Camera-type eye (tissue), 1 donor: Measurements from ENCODE around the gene IVL. TPM values are rescaled to one million over a fixed set of nuclear protein-coding genes. Genes with fewer than 3 reads are reported as not detected.

ENCODE experiments used
- total RNA-seq: library from RNA; depleted of rRNA; stranded (reverse); fragments of >200 nt; gene quantifications from one replicate; pipeline ENCODE4 v1.2.3, GENCODE V29; 2014

The IVL gene
- total RNA-seq = 0.44 TPM

GRCh38 chr1:152907686-152908601 lies at the start of gene IVL:
Gene IVL, plus strand, starts transcription at chr1:152908546. Its CDS starts 1,252 bp downstream, at chr1:152909798.

GRCh38 chr1:152859696-152860095 lies 48.6 kb upstream of the IVL start, which contains the start of gene LCE7A:
Gene LCE7A, plus strand, starts transcription at chr1:152859996. Its CDS starts 702 bp downstream, at chr1:152860698.

GRCh38 chr1:152878042-152878441 lies 30.3 kb upstream of the IVL start, which contains the start of gene SMCP:
Gene SMCP, plus strand, starts transcription at chr1:152878322. Its CDS starts 6,101 bp downstream, at chr1:152884423.

GRCh38 chr1:152946651-152947256 lies 38.4 kb downstream of the IVL start, which contains the start of gene SPRR5:
Gene SPRR5, plus strand, starts transcription at chr1:152947206. Its CDS starts 1,349 bp downstream, at chr1:152948555.

Other genes with a start within 250 kb of the IVL start
- gene LCE2D, start 245.2 kb upstream of the IVL start, total RNA-seq = not detected
- not detected for gene LCE2C, start 233.3 kb upstream of the IVL start, total RNA-seq
- gene LCE2B, start 222.4 kb upstream of the IVL start, total RNA-seq = not detected
- gene LCE2A, start 210.2 kb upstream of the IVL start, total RNA-seq = not detected
- not detected for gene LCE4A, start 200.4 kb upstream of the IVL start, total RNA-seq
- gene KPRP, start 150.5 kb upstream of the IVL start, total RNA-seq = not detected
- gene LCE1F, start 133.4 kb upstream of the IVL start, total RNA-seq = not detected
- gene LCE1E, start 122.3 kb upstream of the IVL start, total RNA-seq = not detected
- gene LCE1D, start 111.8 kb upstream of the IVL start, total RNA-seq = not detected
- not detected for gene LCE1C, start 101.9 kb upstream of the IVL start, total RNA-seq
- gene LCE1B, start 96.6 kb upstream of the IVL start, total RNA-seq = not detected
- gene LCE1A, start 81.1 kb upstream of the IVL start, total RNA-seq = not detected
- gene LCE6A, start 65.7 kb upstream of the IVL start, total RNA-seq = not detected
- gene LCE7A, start 48.5 kb upstream of the IVL start, total RNA-seq = not detected
- gene SMCP, start 30.2 kb upstream of the IVL start, total RNA-seq = not detected
- gene SPRR5, start 38.7 kb downstream of the IVL start, total RNA-seq = not detected
- not detected for gene SPRR4, start 62.1 kb downstream of the IVL start, total RNA-seq
- gene SPRR1A, start 75.5 kb downstream of the IVL start, total RNA-seq = not detected
- gene SPRR3, start 93.2 kb downstream of the IVL start, total RNA-seq = not detected
- not detected for gene SPRR1B, start 122.7 kb downstream of the IVL start, total RNA-seq
- gene SPRR2D, start 132.6 kb downstream of the IVL start, total RNA-seq = not detected
- gene SPRR2A, start 149.0 kb downstream of the IVL start, total RNA-seq = not detected
- gene SPRR2B, start 163.1 kb downstream of the IVL start, total RNA-seq = not detected
- gene SPRR2E, start 186.0 kb downstream of the IVL start, total RNA-seq = not detected
- gene SPRR2F, start 205.0 kb downstream of the IVL start, total RNA-seq = not detected
- gene SPRR2G, start 242.3 kb downstream of the IVL start, total RNA-seq = not detected